Fibroblast of pulmonary artery (primary cell): Measurements from ENCODE around the gene PARD3.
"Not testable (repeated sequence)": the region's sequence is repeated elsewhere in the genome, so short reads cannot be mapped to it uniquely, and the experiment has no call there.

Experiments
- DNase-seq: peaks from one replicate; pipeline ENCODE4 v3.0.0-alpha.2; 2010; ENCODE audit warnings: low read depth
- H3K4me3 ChIP-seq: replicated peaks from 2 replicates; pipeline ENCODE4 v1.5.1; 2011; ENCODE audit warnings: low read depth, mild to moderate bottlenecking, control low read depth, low read length, moderate library complexity
- CTCF ChIP-seq: IDR thresholded peaks from 2 replicates; pipeline ENCODE4 v1.5.1; 2011; ENCODE audit warnings: mild to moderate bottlenecking, control low read depth, low read length, inconsistent platforms; ENCODE audit errors: missing control alignments

The PARD3 gene

DNA sequence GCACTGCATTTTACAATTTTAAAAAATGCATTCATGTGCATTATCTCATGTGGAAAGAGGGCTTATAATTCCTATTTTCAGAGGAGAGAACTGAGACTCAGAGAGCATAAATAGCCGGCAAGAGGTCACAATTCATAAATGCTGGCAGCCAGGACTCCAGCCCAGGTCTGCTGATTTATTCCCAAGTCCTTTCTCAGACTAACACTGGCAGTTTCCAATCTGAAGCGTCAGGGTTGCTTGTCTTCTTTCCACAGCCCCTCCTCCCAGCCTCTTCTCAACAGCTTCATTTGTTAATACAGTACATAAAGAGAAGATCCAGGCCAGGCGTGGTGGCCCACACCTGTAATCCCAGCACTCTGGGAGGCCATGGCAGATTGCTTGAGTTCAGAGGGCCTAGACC is 108.9 kb downstream of the PARD3 start:
- DNase-seq, result no peak
- H3K4me3 ChIP-seq, result no peak overlapping the region
- TF ChIP-seq CTCF, result no peak

GRCh38 chr10:34705563-34705962 is 109.5 kb downstream of the PARD3 start:
- no peak for TF ChIP-seq CTCF
- no peak overlapping the region for H3K4me3 ChIP-seq
- DNase-seq, result no peak

GRCh38 chr10:34704526-34705184 is 110.4 kb downstream of the PARD3 start:
- no peak overlapping the region for H3K4me3 ChIP-seq
- TF ChIP-seq CTCF, result no peak
- DNase-seq, result no peak

DNA sequence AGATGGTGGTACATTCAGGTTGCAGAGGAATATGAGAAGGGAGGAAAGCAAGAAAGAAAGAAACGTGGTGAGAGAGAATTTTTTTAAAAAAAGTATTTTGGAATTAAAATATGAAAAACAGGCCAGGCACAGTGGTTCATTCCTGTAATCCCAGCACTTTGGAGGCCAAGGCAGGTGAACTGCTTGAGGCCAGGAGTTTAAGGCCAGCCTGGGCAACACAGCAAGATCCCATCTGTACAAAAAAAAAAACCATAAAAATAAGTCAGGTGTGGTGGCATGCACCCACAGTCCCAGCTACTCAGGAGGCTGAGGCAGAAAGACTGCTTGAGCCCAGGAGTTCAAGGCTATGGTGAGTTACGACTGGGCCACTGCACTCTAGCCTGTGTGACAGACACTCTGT is 112.1 kb downstream of the PARD3 start:
- no peak for DNase-seq
- no peak overlapping the region for H3K4me3 ChIP-seq
- TF ChIP-seq CTCF, result no peak

GRCh38 chr10:34702093-34702937 is 112.8 kb downstream of the PARD3 start:
- DNase-seq, result no peak
- H3K4me3 ChIP-seq, result no peak overlapping the region
- TF ChIP-seq CTCF, result no peak

DNA sequence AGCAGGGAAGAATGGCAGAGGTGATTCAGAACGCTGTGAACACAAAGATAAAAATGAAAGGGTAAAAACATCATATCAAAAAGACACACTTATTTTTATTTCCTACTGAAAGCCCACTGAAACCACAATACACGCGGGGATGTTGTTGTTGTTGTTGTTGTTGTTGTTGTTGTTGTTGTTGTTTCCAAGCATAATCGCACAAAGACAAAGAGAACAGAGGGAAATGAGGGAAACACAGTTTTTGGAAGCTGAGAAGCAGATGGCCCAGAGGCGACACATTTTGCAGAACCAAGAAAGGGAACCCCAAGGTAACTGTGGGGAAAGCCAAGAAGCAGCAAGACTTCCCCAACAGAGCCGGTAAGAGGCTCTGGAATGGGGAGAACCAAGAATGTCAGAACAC is 113.9 kb downstream of the PARD3 start:
- DNase-seq, result no peak
- H3K4me3 ChIP-seq, result no peak overlapping the region
- TF ChIP-seq CTCF, result no peak

DNA sequence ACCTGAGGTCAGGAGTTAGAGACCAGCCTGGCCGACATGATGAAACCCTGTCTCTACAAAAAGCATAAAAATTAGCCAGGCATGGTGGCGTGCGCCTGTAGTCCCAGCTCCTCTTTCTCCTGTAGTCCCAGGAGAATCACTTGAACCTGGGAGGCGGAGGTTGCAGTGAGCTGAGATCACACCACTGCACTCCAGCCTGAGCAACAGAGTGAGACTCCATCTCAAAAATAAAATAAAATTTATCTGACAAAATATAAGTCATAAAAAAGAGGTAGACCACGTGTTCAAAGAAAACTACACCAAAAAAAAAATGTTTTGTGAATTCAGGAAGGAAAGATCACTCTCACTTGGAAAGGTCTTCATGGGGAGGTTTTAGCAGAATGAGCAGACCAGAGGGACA is 114.3 kb downstream of the PARD3 start:
- DNase-seq, H3K4me3 ChIP-seq: not testable (repeated sequence)
